Rectal smooth muscle tissue (tissue), 1 donor: ENCODE measurements around the gene MICAL3.
"Not testable (repeated sequence)": the region's sequence is repeated elsewhere in the genome, so short reads cannot be mapped to it uniquely, and the experiment has no call there.

Experiments used
- H3K27ac ChIP-seq: one replicate; pipeline ENCODE4 v1.7.0; 2013; ENCODE audit warnings: low read depth, low read length, inconsistent platforms
- H3K27me3 ChIP-seq: one replicate; pipeline ENCODE4 v1.7.0; 2013; ENCODE audit warnings: low read length; ENCODE audit not compliant: control insufficient read depth, insufficient read depth
- H3K36me3 ChIP-seq: one replicate; pipeline ENCODE4 v1.7.0; 2013; ENCODE audit warnings: low read length; ENCODE audit not compliant: control insufficient read depth, insufficient read depth
- H3K4me1 ChIP-seq: one replicate; pipeline ENCODE4 v1.7.0; 2013; ENCODE audit warnings: low read length; ENCODE audit not compliant: control insufficient read depth, insufficient read depth
- H3K4me3 ChIP-seq: one replicate; pipeline ENCODE4 v1.7.0; 2013; ENCODE audit warnings: low read length
- H3K9ac ChIP-seq: one replicate; pipeline ENCODE4 v1.7.0; 2013; ENCODE audit warnings: low read length

Gene MICAL3

GRCh38 chr22:17946662-17947367 lies 77.5 kb downstream of the MICAL3 start:
- Histone ChIP-seq H3K27me3 (no peaks in the 10 kb centered on the region), H3K36me3 (no peaks in the 10 kb centered on the region), H3K27ac (no peak overlapping the region), H3K4me1 (peaks cover 35% of the 10 kb centered on the region), H3K4me3 (no peak overlapping the region), H3K9ac (no peak overlapping the region)

- Histone ChIP-seq H3K27ac (no peak overlapping the region), H3K27me3 (no peaks in the 10 kb centered on the region), H3K4me3 (no peak overlapping the region), H3K4me1 (peaks cover 34% of the 10 kb centered on the region), H3K36me3 (no peaks in the 10 kb centered on the region), H3K9ac (no peak overlapping the region)
These were observed 78.3 kb downstream of the MICAL3 start for GRCh38 chr22:17945888-17946648.

- Histone ChIP-seq H3K9ac (no peak overlapping the region), H3K27me3 (no peaks in the 10 kb centered on the region), H3K36me3 (no peaks in the 10 kb centered on the region), H3K4me3 (no peak overlapping the region), H3K4me1 (peaks cover 28% of the 10 kb centered on the region), H3K27ac (peak overlapping the region; percentile 65)
These were observed 79.0 kb downstream of the MICAL3 start for GRCh38 chr22:17945156-17945887.

GRCh38 chr22:17944256-17944655 lies 80.1 kb downstream of the MICAL3 start:
- no peak overlapping the region for H3K4me3 ChIP-seq
- H3K27me3 ChIP-seq, result no peaks in the 10 kb centered on the region
- no peak overlapping the region for H3K9ac ChIP-seq
- no peaks in the 10 kb centered on the region for H3K36me3 ChIP-seq
- peaks cover 28% of the 10 kb centered on the region for H3K4me1 ChIP-seq
- peak overlapping the region; percentile 65 for H3K27ac ChIP-seq

DNA sequence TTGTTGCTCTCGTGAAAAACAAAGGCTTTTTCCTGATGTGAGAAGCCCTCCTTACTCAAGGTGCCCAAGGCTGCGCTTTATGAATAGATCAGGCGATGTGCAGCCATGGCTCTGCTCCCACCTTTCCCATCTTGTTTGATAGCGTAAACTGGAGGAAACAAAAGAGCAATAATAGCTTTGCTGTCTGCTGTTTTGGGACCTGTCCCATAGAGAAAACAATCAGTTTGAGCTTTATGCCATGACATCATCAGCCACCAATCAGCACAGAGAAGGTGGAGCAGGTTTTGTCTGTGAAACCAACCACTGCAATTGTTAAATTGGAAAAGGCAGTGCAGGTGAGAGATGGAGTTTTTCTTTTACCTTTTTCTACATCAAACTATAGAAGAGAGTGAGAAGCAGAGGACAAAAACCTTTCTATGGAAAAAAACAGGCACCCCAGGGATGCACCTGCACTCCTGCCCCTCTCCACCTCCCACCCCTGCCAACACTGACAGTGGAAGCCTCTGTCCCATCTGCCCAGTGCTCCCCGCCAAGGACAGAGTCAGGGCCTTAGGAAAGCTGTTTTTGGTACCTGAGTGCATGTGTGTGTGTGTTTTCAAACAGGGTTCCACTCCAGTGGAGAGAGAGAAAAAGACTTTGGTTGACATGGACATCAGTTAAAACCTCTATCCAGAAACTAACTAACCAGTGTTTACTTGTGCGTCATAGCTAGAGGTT lies 80.7 kb downstream of the MICAL3 start:
- Histone ChIP-seq H3K4me3 (no peak overlapping the region), H3K4me1 (peaks cover 34% of the 10 kb centered on the region), H3K27me3 (no peaks in the 10 kb centered on the region), H3K9ac (no peak overlapping the region), H3K27ac (peak overlapping the region; percentile 65), H3K36me3 (no peaks in the 10 kb centered on the region)

DNA sequence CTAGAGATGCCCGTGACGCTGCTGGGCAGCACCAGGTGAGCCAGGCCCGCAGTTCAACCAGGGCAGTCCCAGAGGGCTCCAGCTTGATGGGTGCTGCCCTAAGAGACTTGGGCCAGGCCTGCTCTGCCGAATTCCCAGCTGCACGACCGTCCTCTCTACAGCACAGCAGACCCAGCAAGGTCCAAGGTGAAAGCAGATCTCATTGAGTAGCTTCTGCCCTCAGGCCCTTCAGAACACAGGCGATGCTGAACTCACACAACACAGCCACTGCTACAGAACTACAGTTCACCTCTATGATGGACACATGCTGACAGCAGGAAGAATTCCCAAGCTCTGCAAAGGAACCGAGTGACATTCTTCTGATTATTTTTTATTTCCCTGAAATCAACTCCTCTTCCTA lies 81.6 kb downstream of the MICAL3 start:
- Histone ChIP-seq H3K36me3 (no peaks in the 10 kb centered on the region), H3K27me3 (no peaks in the 10 kb centered on the region), H3K27ac (no peak overlapping the region), H3K4me3 (no peak overlapping the region), H3K4me1 (peaks cover 41% of the 10 kb centered on the region), H3K9ac (no peak overlapping the region)

- Histone ChIP-seq H3K27ac (no peak overlapping the region), H3K4me3 (no peak overlapping the region), H3K4me1 (peaks cover 44% of the 10 kb centered on the region), H3K27me3 (no peaks in the 10 kb centered on the region), H3K9ac (no peak overlapping the region), H3K36me3 (no peaks in the 10 kb centered on the region)
These were observed 82.6 kb downstream of the MICAL3 start for GRCh38 chr22:17941471-17942406.

DNA sequence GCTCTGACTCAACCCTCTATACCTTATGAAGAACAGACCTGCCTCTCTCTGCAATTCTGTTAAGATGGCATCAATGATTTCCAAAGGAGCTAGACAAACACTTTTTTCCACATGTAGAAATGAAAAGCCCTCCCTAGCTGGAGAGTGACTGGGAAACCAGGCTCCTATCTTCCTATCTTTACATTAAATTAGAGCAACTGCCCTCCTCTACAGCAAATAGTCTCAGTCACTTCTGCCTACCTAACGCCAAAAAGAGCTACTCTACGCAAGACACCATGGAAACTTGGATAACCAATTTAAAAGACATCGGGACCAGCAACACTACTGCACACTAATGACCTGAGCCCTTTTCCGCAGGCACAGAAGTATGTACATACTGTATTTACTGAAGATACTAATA lies 84.8 kb downstream of the MICAL3 start:
- Histone ChIP-seq H3K9ac (no peak overlapping the region), H3K27me3 (no peaks in the 10 kb centered on the region), H3K36me3 (no peaks in the 10 kb centered on the region), H3K4me3 (no peak overlapping the region), H3K27ac (no peak overlapping the region), H3K4me1 (peaks cover 29% of the 10 kb centered on the region)

GRCh38 chr22:17939011-17939410 lies 85.3 kb downstream of the MICAL3 start:
- peaks cover 25% of the 10 kb centered on the region for H3K4me1 ChIP-seq
- no peak overlapping the region for H3K9ac ChIP-seq
- H3K27ac ChIP-seq, result no peak overlapping the region
- H3K4me3 ChIP-seq, result no peak overlapping the region
- H3K36me3 ChIP-seq, result no peaks in the 10 kb centered on the region
- H3K27me3 ChIP-seq, result no peaks in the 10 kb centered on the region

DNA sequence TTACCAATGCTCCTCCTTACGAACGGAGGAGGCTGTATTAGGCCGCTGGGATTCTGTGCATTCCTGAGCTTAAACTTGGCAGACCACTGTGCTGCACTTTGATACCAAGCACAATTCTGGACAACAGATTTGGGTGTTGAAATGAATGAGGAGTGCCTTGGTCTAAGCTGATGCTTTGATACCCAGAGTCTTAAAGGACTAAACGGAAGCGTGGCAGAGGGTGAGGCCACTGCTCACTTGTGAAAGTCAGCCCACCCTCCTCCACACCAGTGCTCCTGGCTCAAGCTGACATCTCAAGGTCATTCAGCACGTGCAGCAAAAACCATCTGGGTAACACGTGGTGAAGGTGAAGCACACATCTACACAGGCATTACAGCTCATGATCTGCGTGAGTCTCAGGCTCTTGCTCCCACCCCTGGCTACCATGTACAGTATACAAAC lies 85.9 kb downstream of the MICAL3 start:
- Histone ChIP-seq H3K9ac (no peak overlapping the region), H3K27me3 (no peaks in the 10 kb centered on the region), H3K27ac (no peak overlapping the region), H3K4me3 (no peak overlapping the region), H3K36me3 (no peaks in the 10 kb centered on the region), H3K4me1 (peaks cover 20% of the 10 kb centered on the region)

DNA sequence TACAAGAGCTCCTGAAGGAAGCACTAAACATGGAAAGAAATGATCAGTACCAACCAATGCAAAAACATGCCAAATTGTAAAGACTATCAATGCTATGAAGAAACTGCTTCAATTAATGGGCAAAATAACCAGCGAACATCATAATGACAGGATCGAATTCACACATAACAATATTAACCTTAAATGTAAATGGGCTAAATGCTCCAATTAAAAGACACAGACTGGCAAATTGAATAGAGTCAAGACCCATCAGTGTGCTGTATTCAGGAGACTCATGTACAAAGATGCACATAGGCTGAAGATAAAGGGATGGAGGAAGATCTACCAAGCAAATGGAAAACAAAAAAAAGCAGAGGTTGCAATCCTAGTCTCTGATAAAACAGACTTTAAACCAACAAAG lies 91.9 kb downstream of the MICAL3 start:
- not testable (repeated sequence) for H3K9ac ChIP-seq, H3K27ac ChIP-seq, H3K27me3 ChIP-seq, H3K4me3 ChIP-seq, H3K36me3 ChIP-seq
- peaks cover 12% of the 10 kb centered on the region for H3K4me1 ChIP-seq
